IPS-15b (cell line): ENCODE data around the gene VAC14.

Experiments used
- H3K27me3 ChIP-seq: one replicate; pipeline ENCODE4 v1.6.1; 2013; ENCODE audit warnings: low read length; ENCODE audit not compliant: control insufficient read depth, insufficient read depth
- H3K36me3 ChIP-seq: one replicate; pipeline ENCODE4 v1.6.1; 2013; ENCODE audit warnings: low read length; ENCODE audit not compliant: control insufficient read depth, insufficient read depth
- H3K4me1 ChIP-seq: one replicate; pipeline ENCODE4 v1.6.1; 2013; ENCODE audit warnings: mild to moderate bottlenecking, low read length; ENCODE audit not compliant: control insufficient read depth, insufficient read depth
- H3K4me3 ChIP-seq: one replicate; pipeline ENCODE4 v1.5.1; 2013; ENCODE audit warnings: low read depth, low read length
- H3K9ac ChIP-seq: one replicate; pipeline ENCODE4 v1.6.1; 2013; ENCODE audit warnings: low read depth, mild to moderate bottlenecking, low read length
- H3K9me3 ChIP-seq: one replicate; pipeline ENCODE4 v1.6.1; 2013; ENCODE audit warnings: mild to moderate bottlenecking, low read length; ENCODE audit not compliant: control insufficient read depth, insufficient read depth

VAC14 gene

GRCh38 chr16:70782237-70782636 lies 18.7 kb downstream of the VAC14 start:
- Histone ChIP-seq H3K9ac (no peak overlapping the region), H3K4me3 (no peak overlapping the region), H3K4me1 (no peaks in the 10 kb centered on the region), H3K36me3 (peaks cover 41% of the 10 kb centered on the region), H3K27me3 (no peaks in the 10 kb centered on the region), H3K9me3 (no peaks in the 10 kb centered on the region)

DNA sequence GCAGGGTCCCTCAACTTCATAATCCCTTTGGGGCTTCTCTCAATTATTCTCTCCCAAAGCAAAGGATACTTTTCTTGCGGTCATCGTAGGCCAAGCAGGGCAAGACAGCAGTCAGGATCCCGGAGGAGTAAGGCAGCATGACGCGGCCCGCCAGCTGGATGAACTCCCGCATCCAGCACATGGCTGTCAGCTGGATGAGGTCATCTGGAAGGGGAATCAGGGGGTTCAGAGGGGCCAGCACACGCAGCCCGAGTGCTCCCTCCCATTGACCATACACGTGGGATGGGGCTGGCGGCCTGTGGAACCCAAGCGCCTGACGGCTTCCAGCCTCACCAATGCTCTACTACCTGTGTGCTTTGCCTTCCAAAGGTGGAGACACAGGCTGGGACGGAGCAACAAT lies 19.2 kb downstream of the VAC14 start:
- H3K36me3 ChIP-seq: peaks cover 42% of the 10 kb centered on the region
- H3K27me3 ChIP-seq: no peaks in the 10 kb centered on the region
- no peaks in the 10 kb centered on the region for H3K9me3 ChIP-seq
- no peak overlapping the region for H3K9ac ChIP-seq
- H3K4me3 ChIP-seq: no peak overlapping the region
- H3K4me1 ChIP-seq: no peaks in the 10 kb centered on the region

DNA sequence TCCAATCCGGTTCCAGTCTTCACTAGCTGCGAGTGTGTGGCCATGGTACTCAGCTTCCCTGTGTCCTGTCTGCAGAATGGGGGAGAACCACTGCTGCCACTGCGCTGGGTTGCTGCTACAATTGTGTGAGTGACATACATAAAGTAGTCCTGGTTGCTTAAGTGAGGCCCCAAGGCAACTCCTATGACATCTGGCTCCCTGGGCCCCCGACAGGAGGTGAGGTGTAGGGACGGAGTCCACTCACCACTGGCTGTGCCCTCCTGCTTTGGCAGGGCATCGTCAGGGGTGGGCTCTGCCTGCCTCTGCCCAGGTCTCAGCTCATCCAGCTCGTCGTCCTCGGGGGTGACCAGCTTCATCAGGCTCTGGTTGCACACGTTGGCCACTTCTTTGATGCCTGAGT lies 20.4 kb downstream of the VAC14 start:
- peaks cover 42% of the 10 kb centered on the region for H3K36me3 ChIP-seq
- no peak overlapping the region for H3K9ac ChIP-seq
- H3K4me3 ChIP-seq: no peak overlapping the region
- H3K27me3 ChIP-seq: no peaks in the 10 kb centered on the region
- H3K9me3 ChIP-seq: no peaks in the 10 kb centered on the region
- no peaks in the 10 kb centered on the region for H3K4me1 ChIP-seq

DNA sequence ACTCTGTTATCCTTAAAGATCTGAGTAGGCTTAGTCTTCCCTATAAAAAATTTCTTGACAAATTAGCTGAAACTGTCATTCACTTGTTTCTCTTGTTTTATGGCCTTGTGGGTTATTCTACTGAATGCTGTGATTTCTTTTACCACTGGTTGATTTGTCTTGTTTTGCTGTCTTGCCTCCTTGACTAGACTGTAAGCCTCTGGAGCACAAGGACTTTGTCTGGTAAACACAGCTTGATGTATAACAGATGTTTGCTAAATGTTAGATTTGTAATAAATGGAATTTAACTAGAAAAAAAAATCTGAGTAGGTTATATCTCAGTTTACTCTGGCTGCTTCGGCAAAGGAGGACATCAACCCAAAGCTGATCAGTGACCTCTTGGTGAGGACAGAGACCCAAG lies 21.6 kb downstream of the VAC14 start:
- Histone ChIP-seq H3K36me3 (peaks cover 42% of the 10 kb centered on the region), H3K27me3 (no peaks in the 10 kb centered on the region), H3K4me3 (no peak overlapping the region), H3K9me3 (no peaks in the 10 kb centered on the region), H3K9ac (no peak overlapping the region), H3K4me1 (no peaks in the 10 kb centered on the region)

GRCh38 chr16:70778901-70779309 lies 22.1 kb downstream of the VAC14 start:
- H3K36me3 ChIP-seq: peaks cover 38% of the 10 kb centered on the region
- no peaks in the 10 kb centered on the region for H3K4me1 ChIP-seq
- no peaks in the 10 kb centered on the region for H3K27me3 ChIP-seq
- no peak overlapping the region for H3K9ac ChIP-seq
- no peaks in the 10 kb centered on the region for H3K9me3 ChIP-seq
- no peak overlapping the region for H3K4me3 ChIP-seq

- Histone ChIP-seq H3K27me3 (no peaks in the 10 kb centered on the region), H3K4me1 (no peaks in the 10 kb centered on the region), H3K9ac (no peak overlapping the region), H3K4me3 (no peak overlapping the region), H3K36me3 (peaks cover 29% of the 10 kb centered on the region), H3K9me3 (no peaks in the 10 kb centered on the region)
Observed at GRCh38 chr16:70777973-70778406, 23.0 kb downstream of the VAC14 start.

DNA sequence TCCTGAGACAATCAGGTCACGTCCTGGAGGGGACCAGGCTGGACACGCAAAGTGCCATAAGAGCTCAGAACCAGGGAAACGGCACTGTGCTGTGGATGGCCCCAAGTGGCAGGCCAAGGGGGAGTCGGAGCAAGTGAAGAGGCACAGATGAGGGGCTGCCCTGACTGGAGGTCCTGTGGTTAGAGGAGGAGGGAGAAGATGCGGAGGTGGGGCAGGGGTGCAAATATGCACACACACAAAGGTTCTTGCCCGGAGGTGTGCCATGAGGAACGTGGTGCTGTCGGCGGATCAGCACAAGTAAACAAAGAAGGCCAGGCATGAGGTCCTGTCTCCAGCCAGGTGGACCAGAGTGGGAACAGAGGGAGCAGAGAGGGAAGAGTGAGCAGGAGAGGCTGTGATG lies 23.5 kb downstream of the VAC14 start:
- Histone ChIP-seq H3K4me1 (no peaks in the 10 kb centered on the region), H3K9ac (no peak overlapping the region), H3K36me3 (peaks cover 24% of the 10 kb centered on the region), H3K9me3 (no peaks in the 10 kb centered on the region), H3K4me3 (no peak overlapping the region), H3K27me3 (no peaks in the 10 kb centered on the region)

- H3K4me3 ChIP-seq: no peak overlapping the region
- H3K27me3 ChIP-seq: no peaks in the 10 kb centered on the region
- no peaks in the 10 kb centered on the region for H3K9me3 ChIP-seq
- peaks cover 16% of the 10 kb centered on the region for H3K36me3 ChIP-seq
- no peaks in the 10 kb centered on the region for H3K4me1 ChIP-seq
- H3K9ac ChIP-seq: no peak overlapping the region
Observed at GRCh38 chr16:70775399-70775798, 25.6 kb downstream of the VAC14 start.

- H3K9me3 ChIP-seq: no peaks in the 10 kb centered on the region
- no peaks in the 10 kb centered on the region for H3K27me3 ChIP-seq
- H3K9ac ChIP-seq: no peak overlapping the region
- H3K4me1 ChIP-seq: no peaks in the 10 kb centered on the region
- H3K4me3 ChIP-seq: no peak overlapping the region
- H3K36me3 ChIP-seq: peaks cover 17% of the 10 kb centered on the region
Observed at GRCh38 chr16:70774261-70774660, 26.7 kb downstream of the VAC14 start.

DNA sequence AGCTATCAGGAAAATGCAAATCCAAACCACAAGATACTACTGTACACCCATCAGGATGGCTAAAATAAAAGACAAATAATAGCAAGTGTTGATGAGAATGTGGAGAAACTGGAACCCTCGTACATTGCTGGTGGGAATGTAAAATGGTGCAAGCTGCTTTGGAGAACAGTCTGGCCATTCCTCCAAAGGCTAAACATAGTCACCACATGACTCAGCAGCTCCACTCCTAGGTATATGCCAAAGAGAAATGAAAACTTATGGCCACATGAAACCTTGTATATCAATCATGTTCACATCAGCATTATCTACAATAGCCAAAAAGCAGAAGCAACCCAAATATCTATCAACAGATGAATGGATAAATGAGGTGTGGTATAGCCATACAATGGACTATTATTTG lies 28.5 kb downstream of the VAC14 start:
- Histone ChIP-seq H3K4me3 (no peak overlapping the region), H3K9ac (no peak overlapping the region), H3K36me3 (peaks cover 17% of the 10 kb centered on the region), H3K9me3 (no peaks in the 10 kb centered on the region), H3K27me3 (no peaks in the 10 kb centered on the region), H3K4me1 (no peaks in the 10 kb centered on the region)

DNA sequence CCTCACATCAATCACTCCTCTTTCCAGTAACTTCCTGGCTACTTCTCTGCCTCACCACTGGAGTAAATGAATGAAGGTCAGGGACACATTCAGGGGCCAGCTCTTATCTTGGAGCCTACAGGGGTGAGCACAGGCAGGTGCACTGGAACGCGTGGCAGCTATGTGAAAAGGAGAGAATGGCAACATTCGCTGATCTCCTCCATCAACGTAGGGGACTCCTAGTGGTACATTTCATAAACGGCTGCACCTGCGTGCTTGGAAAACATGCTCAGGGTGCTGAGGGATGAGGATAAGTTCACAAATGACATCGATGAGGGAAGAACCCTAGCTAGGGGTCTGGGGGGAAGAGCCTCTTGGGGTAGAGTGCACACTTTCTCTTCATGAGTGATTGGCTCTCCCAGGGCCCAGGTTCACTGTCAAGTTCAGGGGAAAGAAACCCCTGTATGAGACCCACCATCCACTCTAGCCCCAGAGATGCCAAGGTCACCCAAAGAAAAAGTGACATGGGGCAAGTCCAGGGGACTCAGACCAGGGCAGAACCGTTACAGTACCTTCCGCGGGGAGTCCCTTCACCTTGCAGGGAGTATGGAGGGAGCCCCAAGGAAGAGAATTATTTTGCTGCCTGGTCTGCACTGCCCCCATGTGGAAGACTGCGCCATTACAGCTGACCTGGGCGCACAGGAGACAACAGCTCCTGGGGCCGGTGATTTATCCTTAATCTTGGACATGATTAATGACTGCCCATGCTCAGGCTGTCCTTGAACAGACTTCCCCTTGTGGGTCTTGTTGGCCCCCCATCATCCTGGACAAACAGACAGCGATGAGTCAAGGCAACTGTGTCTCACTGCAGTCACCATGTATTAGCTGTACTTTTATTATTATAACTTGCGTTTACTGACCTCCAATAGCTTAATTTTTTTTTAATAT lies 30.1 kb downstream of the VAC14 start:
- Histone ChIP-seq H3K9me3 (no peaks in the 10 kb centered on the region), H3K9ac (no peak overlapping the region), H3K36me3 (peaks cover 21% of the 10 kb centered on the region), H3K4me3 (no peak overlapping the region), H3K27me3 (no peaks in the 10 kb centered on the region), H3K4me1 (no peaks in the 10 kb centered on the region)

- H3K9me3 ChIP-seq: no peaks in the 10 kb centered on the region
- H3K36me3 ChIP-seq: peaks cover 21% of the 10 kb centered on the region
- no peaks in the 10 kb centered on the region for H3K4me1 ChIP-seq
- H3K4me3 ChIP-seq: no peak overlapping the region
- no peak overlapping the region for H3K9ac ChIP-seq
- no peaks in the 10 kb centered on the region for H3K27me3 ChIP-seq
Observed at GRCh38 chr16:70770291-70770625, 30.7 kb downstream of the VAC14 start.
